Mammary epithelial cell (primary cell): ENCODE data around the gene MIPOL1.

Experiments
- CTCF ChIP-seq, 2 donors: IDR thresholded peaks in 1 of 2; conservative IDR thresholded peaks in 1 of 2; 2 replicates each; pipeline ENCODE4 v1.5.1; 2011 to 2012; ENCODE audit warnings: inconsistent platforms in 2 of 2, low read length in 2 of 2, mild to moderate bottlenecking in 2 of 2, control low read depth in 1 of 2, low read depth in 1 of 2; ENCODE audit not compliant: insufficient read depth in 1 of 2; ENCODE audit errors: extremely low read depth in 1 of 2
- EZH2 ChIP-seq: IDR thresholded peaks from 2 replicates; pipeline ENCODE4 v1.6.1; 2012; ENCODE audit warnings: low read length, inconsistent platforms, borderline replicate concordance

GRCh38 chr14:37413050-37413449, 215.3 kb downstream of the MIPOL1 start:
- TF ChIP-seq CTCF (conservative IDR thresholded peaks at IDR 0.05 in 1 of 2, IDR thresholded peaks at IDR 0.05 in 1 of 2; ENCODE audit: extremely low read depth in 1 of 2, insufficient read depth in 1 of 2, low read depth in 1 of 2, low read length in 2 of 2) (no peak), EZH2 (no peak)
